ENCODE results near the gene MAL.

- TF ChIP-seq CTCF (IDR thresholded peaks at IDR 0.05) (no peak), POLR2A (IDR thresholded peaks at IDR 0.05) (no peak)
Observed at GRCh38 chr2:95058466-95058988, 33.0 kb downstream of the MAL start.

Measured in Peyer's patch (tissue), 4 donors.